NCI-H526 treated with DMSO at 0.1 percent for 48 hours (cell line): ENCODE results near the gene OR6K3.

Experiments
- DNase-seq: peaks from one replicate; lab custom pipeline; 2025; lab: John Stamatoyannopoulos, UW

The OR6K3 gene

DNA sequence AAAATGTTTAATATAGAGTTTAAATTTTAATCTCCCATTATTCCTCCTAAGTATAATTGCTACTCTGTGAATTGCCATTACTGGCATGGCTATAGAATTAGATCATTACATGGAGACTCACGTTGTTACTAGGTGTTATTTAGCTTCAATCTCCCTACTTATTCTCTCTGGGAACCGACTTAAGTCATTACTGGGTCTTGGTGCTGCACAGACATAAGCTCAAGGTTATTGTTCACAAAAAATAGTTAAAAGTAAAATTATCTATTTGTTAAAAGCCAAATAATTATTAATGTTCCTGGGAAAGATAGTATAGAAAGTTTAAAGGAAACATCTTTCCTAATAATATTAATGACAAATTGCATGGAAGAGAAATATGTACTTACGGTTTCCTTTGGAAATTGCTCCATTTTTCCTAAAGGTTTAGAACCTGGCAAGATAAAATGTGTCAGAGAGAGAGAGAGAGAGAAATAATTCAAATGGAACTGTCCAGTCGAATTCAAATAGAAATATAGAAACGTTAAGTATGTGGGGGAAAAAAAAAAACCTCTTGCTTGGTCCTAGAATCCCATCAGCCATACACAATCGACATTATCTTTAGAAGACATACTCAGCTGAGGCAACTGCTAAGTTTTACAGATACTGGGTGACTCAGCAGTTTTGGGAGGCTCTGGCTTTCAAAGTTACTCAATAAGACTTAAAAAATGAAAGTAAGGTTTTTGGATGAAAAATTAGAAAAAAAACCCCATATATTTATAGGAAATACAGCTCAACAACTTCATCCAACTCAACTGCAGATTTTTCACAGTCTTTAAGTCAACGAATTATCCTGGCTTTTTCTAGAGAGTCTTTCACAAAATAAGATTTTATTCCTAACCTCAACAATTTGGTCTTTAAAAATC lies 34.2 kb downstream of the OR6K3 start, which contains the start of gene SPTA1:
SPTA1 (minus strand) TSS at position 605 of the 899 bp plus-strand sequence; CDS start at position 407, 198 bp downstream.
- no peak for DNase-seq

DNA sequence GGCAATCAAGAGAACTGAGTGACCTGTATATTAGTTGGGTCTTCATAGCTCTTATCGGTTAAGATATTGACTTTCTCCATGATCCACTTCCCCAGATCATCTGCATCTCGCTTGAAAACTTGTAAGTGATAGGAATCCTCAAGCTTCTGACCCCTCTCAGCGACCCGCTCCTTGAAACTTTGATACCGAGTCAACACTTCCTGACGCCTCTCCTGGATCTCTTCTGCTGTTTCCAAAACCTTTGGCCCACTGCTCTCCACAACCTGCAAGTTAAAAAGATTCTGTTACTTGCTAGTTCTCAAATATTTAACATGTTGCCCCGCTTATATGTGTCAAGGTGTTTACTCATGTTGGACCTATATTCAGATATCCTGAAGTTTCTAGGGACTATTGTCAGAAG lies 35.4 kb downstream of the OR6K3 start:
- no peak for DNase-seq

DNA sequence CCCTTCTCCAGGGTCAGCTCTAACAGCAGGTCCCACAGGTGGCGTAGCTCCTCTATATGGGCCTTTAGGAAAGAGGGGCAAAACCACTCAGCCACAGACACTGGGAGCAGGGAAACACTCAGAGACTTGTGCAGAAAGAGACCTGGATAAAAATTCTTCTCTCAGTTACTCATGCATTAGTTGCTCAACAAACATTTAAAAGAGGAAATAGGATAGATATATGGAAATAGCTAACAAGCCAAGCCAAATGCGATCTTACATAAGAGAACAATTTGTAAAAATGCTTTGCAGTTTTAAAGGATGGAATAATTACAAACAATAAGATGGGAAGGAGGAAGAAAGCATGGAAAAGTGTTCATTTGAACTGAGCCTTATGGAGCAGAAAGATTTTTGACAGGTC lies 38.9 kb downstream of the OR6K3 start:
- DNase-seq: no peak

DNA sequence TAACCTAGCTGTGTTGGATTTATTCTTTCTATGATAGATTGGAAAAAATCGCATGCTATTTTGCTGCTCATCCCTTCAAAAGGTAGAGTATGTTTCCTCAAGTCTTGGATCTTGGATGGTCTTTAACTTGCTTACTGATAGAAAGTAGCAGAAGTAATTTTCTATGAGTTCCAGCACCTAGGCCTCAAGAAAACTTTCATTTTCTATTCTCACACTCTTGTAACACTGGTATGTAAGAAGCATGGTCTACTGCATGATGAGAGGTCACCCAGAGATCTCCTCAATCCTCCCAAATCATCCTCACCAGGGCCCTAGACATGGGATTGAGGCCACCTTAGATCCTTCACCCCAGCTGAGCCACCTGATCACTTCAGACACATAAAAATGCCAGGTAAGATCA lies 41.2 kb downstream of the OR6K3 start:
- no peak for DNase-seq

DNA sequence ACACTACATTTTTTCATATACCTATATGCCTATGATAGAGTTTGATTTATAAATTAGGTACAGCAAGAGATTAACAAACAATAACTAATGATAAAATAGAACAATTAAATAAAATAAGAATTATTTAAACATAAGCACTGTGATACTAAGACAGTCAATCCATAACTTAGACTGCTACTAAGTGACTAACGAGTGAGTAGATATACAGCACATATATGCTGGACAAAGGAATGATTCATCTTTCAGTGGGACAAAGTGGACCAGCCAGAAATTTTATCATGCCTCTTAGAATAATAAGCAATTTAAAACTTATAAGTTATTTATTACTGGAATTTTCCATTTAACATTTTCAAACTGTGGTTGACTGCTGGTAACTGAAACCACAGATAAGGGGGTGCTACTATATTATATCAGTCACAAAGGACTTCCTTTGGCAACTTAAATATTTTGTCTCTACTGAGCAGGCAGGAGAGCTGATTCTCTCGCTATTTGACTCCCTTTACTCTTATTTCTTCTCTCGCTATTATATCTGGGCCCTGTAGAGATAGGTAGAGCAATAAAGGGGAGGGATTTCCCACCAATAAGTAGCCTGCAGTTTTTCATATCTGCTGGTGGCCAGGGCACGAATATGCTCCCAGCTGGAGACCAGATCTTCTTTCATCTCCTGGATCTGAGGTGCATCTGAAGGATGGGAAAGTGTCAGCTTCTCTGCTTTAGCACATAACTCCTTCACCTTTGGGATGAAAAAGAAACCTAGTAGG lies 44.8 kb downstream of the OR6K3 start:
- DNase-seq: no peak

DNA sequence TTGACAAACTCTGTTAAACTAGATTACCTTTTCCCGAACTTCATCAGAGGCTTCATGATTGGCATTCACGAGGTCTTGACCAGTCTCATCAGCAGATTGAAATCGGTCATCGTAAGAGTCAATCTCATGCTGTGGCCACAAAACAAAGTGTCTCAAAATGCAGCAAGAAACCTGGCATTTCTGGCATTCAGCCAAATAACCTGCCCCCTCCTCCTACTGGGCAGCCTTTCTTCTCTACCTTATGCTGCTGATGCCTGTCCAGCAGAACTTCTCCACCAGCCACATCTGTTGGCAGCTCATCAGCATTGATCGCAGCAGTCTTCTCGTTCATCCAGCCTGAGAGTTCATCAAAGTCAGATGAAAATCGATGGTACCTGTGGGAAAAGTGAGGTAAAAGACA lies 46.2 kb downstream of the OR6K3 start:
- DNase-seq: no peak
